PFSK-1 (cell line): ENCODE results near the gene SREBF1.

Experiments
- REST ChIP-seq, 2 experiments: IDR thresholded peaks; 2 replicates each; pipeline versions ENCODE4 v1.6.1 to v1.8.0; 2011 to 2012; ENCODE audit warnings: low read depth in 2 of 2, low read length in 2 of 2, control low read depth in 1 of 2, inconsistent platforms in 1 of 2, mild to moderate bottlenecking in 1 of 2, moderate library complexity in 1 of 2; ENCODE audit not compliant: insufficient read depth in 1 of 2
- SIN3A ChIP-seq: IDR thresholded peaks from 2 replicates; pipeline ENCODE4 v1.6.1; 2012; ENCODE audit warnings: mild to moderate bottlenecking, low read length, moderate library complexity, borderline replicate concordance; ENCODE audit not compliant: insufficient read depth
- TAF1 ChIP-seq: IDR thresholded peaks from 2 replicates; pipeline ENCODE4 v1.6.1; 2012; ENCODE audit warnings: low read length, control low read depth, borderline replicate concordance; ENCODE audit not compliant: insufficient read depth

GRCh38 chr17:17882082-17882581 is 45.3 kb upstream of the SREBF1 start:
- TF ChIP-seq SIN3A (no peak), REST (IDR thresholded peaks at IDR 0.05; ENCODE audit: insufficient read depth in 1 of 2, low read depth in 2 of 2, low read length in 2 of 2) (no peak), TAF1 (no peak)
